CD4-positive, CD25-positive, alpha-beta regulatory T cell (primary cell): ENCODE results near the gene SH3GLB1. TPM values are rescaled to one million over a fixed set of nuclear protein-coding genes. Genes with fewer than 3 reads are reported as not detected.
A peak's percentile ranks its signal among the peaks of the same experiment; 100 is the strongest.

ENCODE experiments used
- ATAC-seq, 2 donors: fragments of 150-1000 bp; cut with Tn5 transposase; one replicate each; pipeline ENCODE4 v1.10.0; 2021; ENCODE audit warnings: low read depth in 2 of 2, moderate number of reproducible peaks in 2 of 2, moderate library complexity in 1 of 2
- DNase-seq, 3 donors: peaks; one replicate each; pipeline versions ENCODE4 v3.0.0 to v3.0.0-alpha.2; 2012 to 2022; ENCODE audit warnings: mixed read lengths in 1 of 3
- H3K27ac ChIP-seq: one replicate; pipeline ENCODE4 v1.7.0; 2013; ENCODE audit warnings: mild to moderate bottlenecking, low read length; ENCODE audit not compliant: insufficient read depth, poor library complexity, severe bottlenecking
- H3K27me3 ChIP-seq: one replicate; pipeline ENCODE4 v1.7.0; 2013; ENCODE audit warnings: low read length; ENCODE audit not compliant: control insufficient read depth, insufficient read depth
- H3K36me3 ChIP-seq: one replicate; pipeline ENCODE4 v1.7.0; 2013; ENCODE audit warnings: mild to moderate bottlenecking, low read length, moderate library complexity; ENCODE audit not compliant: control insufficient read depth, insufficient read depth
- H3K4me1 ChIP-seq: 2 replicates; pipeline ENCODE4 v1.7.0; 2013; ENCODE audit warnings: mild to moderate bottlenecking, low read length; ENCODE audit not compliant: insufficient read depth, control insufficient read depth, poor library complexity, severe bottlenecking
- H3K4me3 ChIP-seq: one replicate; pipeline ENCODE4 v1.7.0; 2013; ENCODE audit warnings: low read depth, mild to moderate bottlenecking, low read length, moderate library complexity
- H3K9me3 ChIP-seq, 2 experiments: 1 replicate in 1 of 2; 2 replicates in 1 of 2; pipeline ENCODE4 v1.7.0; 2013; ENCODE audit warnings: low read length in 2 of 2, mild to moderate bottlenecking in 1 of 2, moderate library complexity in 1 of 2; ENCODE audit not compliant: control insufficient read depth in 2 of 2
- H3K27ac Mint-ChIP-seq, 3 donors: one replicate each; pipeline ENCODE4 v1.8.0; 2020 to 2022; ENCODE audit warnings: mild to moderate bottlenecking in 3 of 3, mixed read lengths in 3 of 3, moderate library complexity in 2 of 3
- H3K27me3 Mint-ChIP-seq: one replicate; pipeline ENCODE4 v1.8.0; 2022; ENCODE audit warnings: mild to moderate bottlenecking, mixed read lengths
- H3K36me3 Mint-ChIP-seq: one replicate; pipeline ENCODE4 v1.8.0; 2020; ENCODE audit warnings: mixed read lengths
- H3K4me1 Mint-ChIP-seq, 4 donors: one replicate each; pipeline ENCODE4 v1.8.0; 2020 to 2022; ENCODE audit warnings: mixed read lengths in 4 of 4, mild to moderate bottlenecking in 1 of 4
- H3K4me3 Mint-ChIP-seq, 4 donors: one replicate each; pipeline ENCODE4 v1.8.0; 2020 to 2022; ENCODE audit warnings: mild to moderate bottlenecking in 4 of 4, mixed read lengths in 4 of 4, moderate library complexity in 3 of 4
- H3K9me3 Mint-ChIP-seq, 7 donors: one replicate each; pipeline ENCODE4 v1.8.0; 2020 to 2022; ENCODE audit warnings: mixed read lengths in 7 of 7, mild to moderate bottlenecking in 3 of 7, moderate library complexity in 2 of 7
- polyA plus RNA-seq, 4 donors: library from polyadenylated mRNA; unstranded; fragments of 300-500 nt; fragmentation: Illumina TruSeq; gene quantifications; one replicate each; pipeline ENCODE4 v1.2.3, GENCODE V29; 2021
- total RNA-seq: library from RNA; stranded (reverse); gene quantifications from one replicate; pipeline ENCODE4 v1.2.3, GENCODE V29; 2022

Gene SH3GLB1
- total and polyA plus RNA-seq, 5 donors from 2014 or later = 45.2 to 76.9 (median 61.8) TPM

DNA sequence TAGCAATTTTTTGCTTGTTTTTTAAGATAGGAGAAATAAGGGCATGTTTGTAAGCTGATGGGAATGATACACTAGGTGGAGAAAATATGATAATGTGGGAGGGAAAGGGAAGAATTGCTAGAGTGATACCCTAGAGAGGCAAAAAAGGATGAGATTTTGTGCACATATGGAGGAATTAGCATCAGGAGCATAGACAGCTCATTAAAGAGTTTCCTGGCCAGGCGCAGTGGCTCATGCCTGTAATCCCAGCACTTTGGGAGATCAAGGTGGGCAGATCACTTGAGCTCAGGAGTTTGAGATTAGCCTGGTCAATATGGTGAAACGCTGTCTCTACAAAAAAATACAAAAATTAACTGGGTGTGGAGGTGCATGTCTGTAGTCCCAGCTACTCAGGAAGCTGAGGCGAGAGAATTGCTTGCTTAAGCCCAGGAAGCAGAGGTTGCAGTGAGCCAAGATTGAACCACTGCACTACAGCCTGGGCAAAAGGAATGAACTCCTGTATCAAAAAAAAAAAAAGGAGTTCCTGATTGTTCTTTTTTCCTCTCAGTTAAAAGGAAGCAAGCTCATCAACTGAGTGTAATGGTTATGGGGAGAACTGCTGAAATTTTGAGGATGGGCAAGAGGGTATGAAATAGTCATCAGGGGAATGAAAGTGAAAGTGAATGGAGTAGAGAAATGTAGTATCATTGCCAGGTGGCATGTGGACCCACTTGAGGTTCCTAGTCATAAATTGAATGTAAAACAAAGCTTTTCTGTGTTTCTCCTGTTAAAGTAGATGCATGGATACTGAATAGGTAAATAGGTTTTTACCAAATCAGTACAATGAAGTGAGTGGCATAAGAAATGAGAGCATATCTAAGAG is 35.5 kb downstream of the SH3GLB1 start:
- Histone ChIP-seq H3K9me3 (no peaks in the 10 kb centered on the region), H3K4me1 (peaks cover 11% of the 10 kb centered on the region), H3K27me3 (no peaks in the 10 kb centered on the region), H3K36me3 (peaks cover 65% of the 10 kb centered on the region), H3K4me3 (peak overlapping the region; percentile 23), H3K27ac (peak overlapping the region; percentile 8)
- Mint-ChIP-seq H3K27ac (no peak overlapping the region), H3K27me3 (no peaks in the 10 kb centered on the region), H3K36me3 (peaks cover 26% of the 10 kb centered on the region), H3K9me3 (no peaks in the 10 kb centered on the region), H3K4me1 (peaks cover 0 to 6% (median 3%) of the 10 kb centered on the region in 4 donors), H3K4me3 (no peak overlapping the region)
- ATAC-seq = peak; percentile 60 to 71
- DNase-seq = peak in 2 of 3 donors; percentile 28 to 70

DNA sequence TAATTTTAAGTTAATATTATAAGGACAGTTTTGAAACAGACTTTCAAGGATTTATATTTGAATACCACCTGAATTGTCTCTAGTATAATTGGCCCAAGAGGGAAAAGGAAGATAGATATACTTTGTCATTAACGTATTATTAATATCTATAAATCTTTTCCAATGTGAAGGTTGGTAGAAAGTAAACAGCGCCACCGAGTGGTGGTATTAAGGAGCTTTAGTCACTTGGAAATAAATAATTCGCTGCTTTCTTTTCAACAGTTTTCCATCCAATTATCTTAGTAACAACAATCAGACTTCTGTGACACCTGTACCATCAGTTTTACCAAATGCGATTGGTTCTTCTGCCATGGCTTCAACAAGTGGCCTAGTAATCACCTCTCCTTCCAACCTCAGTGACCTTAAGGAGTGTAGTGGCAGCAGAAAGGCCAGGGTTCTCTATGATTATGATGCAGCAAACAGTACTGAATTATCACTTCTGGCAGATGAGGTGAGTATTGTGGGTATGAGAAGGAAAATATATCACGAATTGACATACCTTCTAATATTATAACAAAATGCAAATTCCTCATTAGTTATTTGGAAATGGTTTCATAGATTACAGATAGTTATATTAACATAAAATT is 37.7 kb downstream of the SH3GLB1 start:
- H3K4me3 ChIP-seq = no peak overlapping the region
- no peaks in the 10 kb centered on the region for H3K9me3 ChIP-seq
- Mint-ChIP-seq H3K9me3 (peaks cover 0 to 2% (median 0%) of the 10 kb centered on the region in 7 donors), H3K27ac (no peak overlapping the region), H3K27me3 (no peaks in the 10 kb centered on the region), H3K36me3 (peaks cover 27% of the 10 kb centered on the region), H3K4me3 (no peak overlapping the region), H3K4me1 (peaks cover 0 to 6% (median 4%) of the 10 kb centered on the region in 4 donors)
- H3K27me3 ChIP-seq = no peaks in the 10 kb centered on the region
- H3K36me3 ChIP-seq = peaks cover 55% of the 10 kb centered on the region
- peak; percentile 7 to 61 (median 48) for DNase-seq
- no peak overlapping the region for H3K27ac ChIP-seq
- peaks cover 11% of the 10 kb centered on the region for H3K4me1 ChIP-seq
- no peak for ATAC-seq

DNA sequence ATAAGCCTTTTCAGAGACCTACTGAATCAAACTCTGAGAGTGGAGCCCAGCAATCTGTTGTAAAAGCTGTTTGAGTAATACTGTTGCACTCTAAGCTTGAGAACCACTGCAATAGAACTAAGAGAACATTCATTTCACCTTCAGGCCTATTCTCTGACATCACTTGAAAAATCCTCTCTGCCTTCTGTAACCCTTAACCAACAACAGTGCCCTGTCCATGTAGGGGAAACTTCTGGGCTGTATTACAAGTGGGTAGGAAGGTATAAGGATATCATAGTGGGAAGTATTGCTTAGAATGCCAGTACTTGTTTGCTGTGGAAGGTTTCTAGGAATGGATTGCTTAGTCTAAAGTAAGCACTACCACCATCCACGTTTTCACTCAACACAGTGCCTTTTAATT is 42.9 kb downstream of the SH3GLB1 start:
- Mint-ChIP-seq H3K9me3 (peaks cover 0 to 2% (median 0%) of the 10 kb centered on the region in 7 donors), H3K27me3 (no peaks in the 10 kb centered on the region), H3K4me3 (no peak overlapping the region), H3K4me1 (peaks cover 0 to 2% (median 0%) of the 10 kb centered on the region in 4 donors), H3K36me3 (peaks cover 21% of the 10 kb centered on the region), H3K27ac (no peak overlapping the region)
- Histone ChIP-seq H3K9me3 (no peaks in the 10 kb centered on the region), H3K4me1 (no peaks in the 10 kb centered on the region), H3K27ac (no peak overlapping the region), H3K36me3 (peaks cover 33% of the 10 kb centered on the region), H3K4me3 (no peak overlapping the region), H3K27me3 (no peaks in the 10 kb centered on the region)
- ATAC-seq (no peak), DNase-seq (no peak)

DNA sequence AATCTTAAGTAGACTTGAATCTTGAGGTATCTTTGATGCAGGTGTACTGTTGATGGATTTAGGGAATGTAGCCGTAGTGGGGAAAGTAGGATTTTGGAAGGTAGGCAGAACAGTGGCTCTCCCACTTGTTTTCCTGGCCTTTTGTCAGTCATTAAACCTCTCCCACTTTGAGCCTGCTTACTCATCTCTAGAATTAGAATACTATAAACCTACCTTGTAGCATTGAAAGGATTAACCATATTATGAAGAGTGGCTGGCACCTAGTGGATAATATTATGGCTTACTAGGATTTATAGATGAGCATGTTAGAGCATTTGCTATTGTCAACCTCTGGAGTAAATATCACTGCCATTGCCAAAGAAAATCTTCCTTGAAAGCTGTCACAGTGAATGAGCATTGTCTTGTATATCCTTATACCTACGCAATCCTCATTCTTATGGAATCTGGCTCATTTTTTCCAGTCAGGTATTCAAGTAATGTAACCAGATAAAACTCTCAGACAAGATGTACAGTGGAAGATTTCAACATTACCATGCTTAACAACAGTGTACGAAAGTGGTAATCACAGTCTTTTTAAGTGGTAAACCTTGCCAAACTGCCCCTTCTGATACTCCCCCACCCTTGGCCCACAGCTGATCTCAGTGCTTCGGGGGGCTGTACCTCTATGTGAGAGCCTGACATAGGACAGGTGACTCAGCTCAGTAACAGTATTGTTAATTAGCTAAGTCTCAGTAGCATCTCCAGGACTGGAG is 44.4 kb downstream of the SH3GLB1 start:
- Histone ChIP-seq H3K4me1 (no peaks in the 10 kb centered on the region), H3K27ac (no peak overlapping the region), H3K27me3 (no peaks in the 10 kb centered on the region), H3K4me3 (no peak overlapping the region), H3K9me3 (no peaks in the 10 kb centered on the region), H3K36me3 (peaks cover 22% of the 10 kb centered on the region)
- Mint-ChIP-seq H3K36me3 (peaks cover 21% of the 10 kb centered on the region), H3K4me1 (peaks cover 0 to 2% (median 0%) of the 10 kb centered on the region in 4 donors), H3K27ac (no peak overlapping the region), H3K4me3 (no peak overlapping the region), H3K9me3 (peaks cover 0 to 2% (median 0%) of the 10 kb centered on the region in 7 donors), H3K27me3 (no peaks in the 10 kb centered on the region)
- ATAC-seq (no peak), DNase-seq (no peak)

DNA sequence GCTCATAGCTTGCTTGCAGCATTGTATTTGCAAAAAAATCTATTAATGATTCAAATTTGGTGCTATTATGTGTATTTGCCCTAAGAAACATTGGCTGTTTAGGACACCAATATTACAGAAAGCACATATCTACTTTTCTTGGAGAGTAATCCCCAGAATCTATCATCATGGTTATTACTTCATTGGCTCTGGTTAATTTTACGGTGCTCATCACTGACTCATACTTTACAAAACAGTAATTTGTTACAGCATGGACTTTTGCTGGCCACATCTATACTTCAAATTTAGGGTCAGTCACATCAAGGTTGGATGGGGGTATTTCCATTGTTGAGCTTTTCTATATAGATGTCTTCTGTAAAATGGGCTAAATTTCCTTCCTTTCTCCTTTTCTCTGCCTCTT is 45.7 kb downstream of the SH3GLB1 start:
- Histone ChIP-seq H3K4me1 (no peaks in the 10 kb centered on the region), H3K9me3 (no peaks in the 10 kb centered on the region), H3K27me3 (no peaks in the 10 kb centered on the region), H3K36me3 (peaks cover 10% of the 10 kb centered on the region), H3K27ac (no peak overlapping the region), H3K4me3 (no peak overlapping the region)
- DNase-seq = no peak
- Mint-ChIP-seq H3K4me1 (peaks cover 0 to 2% (median 0%) of the 10 kb centered on the region in 4 donors), H3K36me3 (peaks cover 11% of the 10 kb centered on the region), H3K27me3 (no peaks in the 10 kb centered on the region), H3K9me3 (peaks cover 0 to 3% (median 0%) of the 10 kb centered on the region in 7 donors), H3K27ac (peak overlapping the region in 1 of 3 donors; percentile 14), H3K4me3 (no peak overlapping the region)
- ATAC-seq = no peak

DNA sequence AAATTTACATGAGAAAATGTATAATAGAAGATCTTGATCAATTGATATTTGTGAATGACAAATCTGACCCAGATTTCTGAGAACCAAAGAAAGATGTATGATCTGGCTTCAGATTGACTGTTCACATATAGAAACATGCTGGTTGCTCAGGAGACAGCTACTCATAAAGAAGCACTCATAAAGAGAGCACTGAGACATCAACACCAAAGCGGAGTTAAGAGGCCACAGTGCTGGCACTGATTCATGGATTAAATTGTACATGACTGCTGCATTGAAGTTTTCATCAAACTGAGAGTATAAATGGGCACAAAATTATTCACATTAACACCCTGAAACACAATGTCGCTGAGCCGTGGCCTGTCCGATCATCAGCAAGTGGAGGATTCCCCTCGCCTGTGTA is 46.2 kb downstream of the SH3GLB1 start:
- Histone ChIP-seq H3K27ac (no peak overlapping the region), H3K4me1 (no peaks in the 10 kb centered on the region), H3K4me3 (no peak overlapping the region), H3K9me3 (no peaks in the 10 kb centered on the region), H3K36me3 (peaks cover 6% of the 10 kb centered on the region), H3K27me3 (no peaks in the 10 kb centered on the region)
- Mint-ChIP-seq H3K4me3 (no peak overlapping the region), H3K9me3 (peaks cover 0 to 1% (median 0%) of the 10 kb centered on the region in 7 donors), H3K36me3 (peaks cover 7% of the 10 kb centered on the region), H3K4me1 (no peaks in the 10 kb centered on the region), H3K27ac (peak overlapping the region in 1 of 3 donors; percentile 14), H3K27me3 (no peaks in the 10 kb centered on the region)
- ATAC-seq = no peak
- DNase-seq = no peak

DNA sequence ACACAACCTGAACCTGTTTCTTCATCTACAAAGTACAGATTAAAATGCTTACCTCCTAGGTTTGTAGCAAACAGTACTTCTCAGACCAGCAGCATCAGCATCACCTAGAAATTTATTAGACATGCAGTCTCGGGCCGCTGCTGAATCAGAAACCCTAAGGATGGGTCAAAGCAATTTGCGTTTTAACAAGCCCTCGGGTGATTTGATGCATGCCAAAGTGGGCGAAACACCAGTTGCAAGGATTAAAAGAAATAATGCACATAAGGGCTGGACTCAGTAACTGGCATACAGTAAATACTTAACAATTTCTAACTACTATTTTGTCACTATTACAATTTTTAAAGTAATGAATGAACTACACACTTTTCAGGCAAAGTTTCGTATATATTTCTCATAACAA is 47.5 kb downstream of the SH3GLB1 start:
- no peaks in the 10 kb centered on the region for H3K36me3 ChIP-seq
- Mint-ChIP-seq H3K9me3 (peaks cover 0 to 1% (median 0%) of the 10 kb centered on the region in 7 donors), H3K36me3 (no peaks in the 10 kb centered on the region), H3K27me3 (no peaks in the 10 kb centered on the region), H3K4me3 (no peak overlapping the region), H3K27ac (no peak overlapping the region), H3K4me1 (no peaks in the 10 kb centered on the region)
- DNase-seq (no peak), ATAC-seq (no peak)
- no peak overlapping the region for H3K27ac ChIP-seq
- H3K4me3 ChIP-seq = no peak overlapping the region
- no peaks in the 10 kb centered on the region for H3K27me3 ChIP-seq
- no peaks in the 10 kb centered on the region for H3K9me3 ChIP-seq
- no peaks in the 10 kb centered on the region for H3K4me1 ChIP-seq
